ENCODE results near the gene DPYSL5.

DPYSL5 gene

GRCh38 chr2:26924731-26925099, 76.8 kb downstream of the DPYSL5 start:
- no peak for TF ChIP-seq REST (IDR thresholded peaks at IDR 0.05; ENCODE audit: insufficient read depth in 1 of 2, low read depth in 2 of 2, low read length in 2 of 2)
- TF ChIP-seq POLR2AphosphoS5 (IDR thresholded peaks at IDR 0.05; ENCODE audit: low read depth, low read length) = no peak
- no peak for TF ChIP-seq FOXP2 (optimal IDR thresholded peaks at IDR 0.05; ENCODE audit: borderline replicate concordance, extremely low read depth, extremely low read length, insufficient read depth)
- no peak for TF ChIP-seq SIN3A (IDR thresholded peaks at IDR 0.05; ENCODE audit: borderline replicate concordance, insufficient read depth, low read length)
- no peak for TF ChIP-seq TAF1 (IDR thresholded peaks at IDR 0.05; ENCODE audit: borderline replicate concordance, insufficient read depth, low read length)

- TF ChIP-seq FOXP2 (optimal IDR thresholded peaks at IDR 0.05; ENCODE audit: borderline replicate concordance, extremely low read depth, extremely low read length, insufficient read depth) (no peak), POLR2AphosphoS5 (IDR thresholded peaks at IDR 0.05; ENCODE audit: low read depth, low read length) (no peak), REST (IDR thresholded peaks at IDR 0.05; ENCODE audit: insufficient read depth in 1 of 2, low read depth in 2 of 2, low read length in 2 of 2) (no peak), SIN3A (IDR thresholded peaks at IDR 0.05; ENCODE audit: borderline replicate concordance, insufficient read depth, low read length) (no peak), TAF1 (IDR thresholded peaks at IDR 0.05; ENCODE audit: borderline replicate concordance, insufficient read depth, low read length) (no peak)
Measured at GRCh38 chr2:26925100-26925791, 77.3 kb downstream of the DPYSL5 start.

GRCh38 chr2:26927221-26927620, 79.3 kb downstream of the DPYSL5 start:
- TF ChIP-seq FOXP2 (optimal IDR thresholded peaks at IDR 0.05; ENCODE audit: borderline replicate concordance, extremely low read depth, extremely low read length, insufficient read depth) = no peak
- no peak for TF ChIP-seq POLR2AphosphoS5 (IDR thresholded peaks at IDR 0.05; ENCODE audit: low read depth, low read length)
- TF ChIP-seq REST (IDR thresholded peaks at IDR 0.05; ENCODE audit: insufficient read depth in 1 of 2, low read depth in 2 of 2, low read length in 2 of 2) = no peak
- TF ChIP-seq TAF1 (IDR thresholded peaks at IDR 0.05; ENCODE audit: borderline replicate concordance, insufficient read depth, low read length) = no peak

GRCh38 chr2:26932974-26933373, 85.0 kb downstream of the DPYSL5 start:
- TF ChIP-seq TAF1 (IDR thresholded peaks at IDR 0.05; ENCODE audit: borderline replicate concordance, insufficient read depth, low read length) = no peak
- TF ChIP-seq FOXP2 (optimal IDR thresholded peaks at IDR 0.05; ENCODE audit: borderline replicate concordance, extremely low read depth, extremely low read length, insufficient read depth) = no peak
- TF ChIP-seq SIN3A (IDR thresholded peaks at IDR 0.05; ENCODE audit: borderline replicate concordance, insufficient read depth, low read length) = no peak
- TF ChIP-seq REST (IDR thresholded peaks at IDR 0.05; ENCODE audit: insufficient read depth in 1 of 2, low read depth in 2 of 2, low read length in 2 of 2) = no peak
- TF ChIP-seq POLR2AphosphoS5 (IDR thresholded peaks at IDR 0.05; ENCODE audit: low read depth, low read length) = no peak

Data from PFSK-1 (cell line).